ACC112 (cell line): ENCODE data around the gene AATF.

ENCODE experiments used
- H2AFZ ChIP-seq: fragments of 200-600 bp; sonication (generic); one replicate; pipeline ENCODE4 v1.6.0; 2017; ENCODE audit warnings: antibody characterized with exemption, low read length; ENCODE audit not compliant: unreplicated experiment
- H3K27ac ChIP-seq: fragments of 200-600 bp; sonication (generic); 2 replicates; pipeline ENCODE4 v1.5.1; 2014; ENCODE audit warnings: low read depth, mild to moderate bottlenecking, antibody characterized with exemption, low read length, moderate library complexity
- H3K27me3 ChIP-seq: fragments of 200-600 bp; sonication (generic); 2 replicates; pipeline ENCODE4 v1.6.1; 2014; ENCODE audit warnings: mild to moderate bottlenecking, antibody characterized with exemption, low read length, moderate library complexity, mixed read lengths; ENCODE audit not compliant: insufficient read depth
- H3K36me3 ChIP-seq: fragments of 200-600 bp; sonication (generic); 2 replicates; pipeline ENCODE4 v1.6.1; 2016; ENCODE audit warnings: mild to moderate bottlenecking, antibody characterized with exemption, low read length, moderate library complexity, mixed read lengths; ENCODE audit not compliant: insufficient read depth
- H3K4me1 ChIP-seq: fragments of 200-600 bp; sonication (generic); one replicate; pipeline ENCODE4 v1.6.1; 2016; ENCODE audit warnings: low read length, mixed read lengths; ENCODE audit not compliant: insufficient read depth, unreplicated experiment, control insufficient read depth
- H3K4me3 ChIP-seq: fragments of 200-600 bp; sonication (generic); 2 replicates; pipeline ENCODE4 v1.5.1; 2014; ENCODE audit warnings: mild to moderate bottlenecking, low read depth, low read length
- H3K79me2 ChIP-seq: fragments of 200-600 bp; sonication (generic); one replicate; pipeline ENCODE4 v1.6.0; 2016; ENCODE audit warnings: low read length; ENCODE audit not compliant: control insufficient read depth, unreplicated experiment, insufficient read depth

The AATF gene

GRCh38 chr17:37083456-37083855 is 134.7 kb downstream of the AATF start:
- H3K36me3 ChIP-seq = peaks cover 7% of the 10 kb centered on the region; the same call in 1 of the 2 replicates
- no peaks in the 10 kb centered on the region for H3K4me1 ChIP-seq
- H3K27me3 ChIP-seq = no peaks in the 10 kb centered on the region
- no peak overlapping the region for H3K4me3 ChIP-seq
- H3K27ac ChIP-seq = no peak overlapping the region
- no peaks in the 10 kb centered on the region for H3K79me2 ChIP-seq
- no peak overlapping the region for H2AFZ ChIP-seq

- H3K36me3 ChIP-seq = peaks cover 15% of the 10 kb centered on the region; the same call in 1 of the 2 replicates
- H2AFZ ChIP-seq = no peak overlapping the region
- no peak overlapping the region for H3K27ac ChIP-seq
- no peaks in the 10 kb centered on the region for H3K4me1 ChIP-seq
- H3K79me2 ChIP-seq = no peaks in the 10 kb centered on the region
- no peak overlapping the region for H3K4me3 ChIP-seq
- no peaks in the 10 kb centered on the region for H3K27me3 ChIP-seq
These were observed 135.6 kb downstream of the AATF start for GRCh38 chr17:37084372-37084771.

- no peak overlapping the region for H2AFZ ChIP-seq
- no peaks in the 10 kb centered on the region for H3K79me2 ChIP-seq
- H3K36me3 ChIP-seq = peaks cover 16% of the 10 kb centered on the region; the same call in 1 of the 2 replicates
- no peaks in the 10 kb centered on the region for H3K27me3 ChIP-seq
- H3K4me3 ChIP-seq = no peak overlapping the region
- H3K4me1 ChIP-seq = no peaks in the 10 kb centered on the region
- no peak overlapping the region for H3K27ac ChIP-seq
These were observed 137.6 kb downstream of the AATF start for GRCh38 chr17:37086334-37086733.

- no peaks in the 10 kb centered on the region for H3K4me1 ChIP-seq
These were observed 138.2 kb downstream of the AATF start for GRCh38 chr17:37086948-37087347.

GRCh38 chr17:37087683-37088082 is 138.9 kb downstream of the AATF start:
- no peak overlapping the region for H3K27ac ChIP-seq
- H3K36me3 ChIP-seq = peaks cover 16% of the 10 kb centered on the region; the same call in 1 of the 2 replicates
- no peak overlapping the region for H3K4me3 ChIP-seq
- no peaks in the 10 kb centered on the region for H3K4me1 ChIP-seq
- H2AFZ ChIP-seq = no peak overlapping the region
- H3K27me3 ChIP-seq = no peaks in the 10 kb centered on the region
- no peaks in the 10 kb centered on the region for H3K79me2 ChIP-seq

More at GRCh38 chr17:37086948-37087347, 138.2 kb downstream of the AATF start:
- Histone ChIP-seq H3K4me3 (no peak overlapping the region), H2AFZ (no peak overlapping the region), H3K27me3 (no peaks in the 10 kb centered on the region), H3K27ac (no peak overlapping the region), H3K79me2 (no peaks in the 10 kb centered on the region), H3K36me3 (peaks cover 16% of the 10 kb centered on the region; the same call in 1 of the 2 replicates)

GRCh38 chr17:37088459-37088858 is 139.7 kb downstream of the AATF start:
- Histone ChIP-seq H3K4me3 (no peak overlapping the region), H3K79me2 (no peaks in the 10 kb centered on the region), H3K36me3 (peaks cover 16% of the 10 kb centered on the region; the same call in 1 of the 2 replicates), H2AFZ (no peak overlapping the region), H3K4me1 (no peaks in the 10 kb centered on the region), H3K27ac (no peak overlapping the region), H3K27me3 (no peaks in the 10 kb centered on the region)

GRCh38 chr17:37088913-37089312 is 140.2 kb downstream of the AATF start:
- Histone ChIP-seq H3K79me2 (no peaks in the 10 kb centered on the region), H3K27ac (no peak overlapping the region), H3K36me3 (peaks cover 16% of the 10 kb centered on the region; the same call in 1 of the 2 replicates)

GRCh38 chr17:37089956-37090355 is 141.2 kb downstream of the AATF start:
- H3K27ac ChIP-seq = no peak overlapping the region

More at GRCh38 chr17:37088913-37089312, 140.2 kb downstream of the AATF start:
- no peak overlapping the region for H2AFZ ChIP-seq
- H3K27me3 ChIP-seq = no peaks in the 10 kb centered on the region
- no peaks in the 10 kb centered on the region for H3K4me1 ChIP-seq
- no peak overlapping the region for H3K4me3 ChIP-seq

GRCh38 chr17:37090941-37091340 is 142.2 kb downstream of the AATF start:
- Histone ChIP-seq H2AFZ (no peak overlapping the region), H3K4me1 (no peaks in the 10 kb centered on the region), H3K4me3 (no peak overlapping the region), H3K27me3 (no peaks in the 10 kb centered on the region), H3K79me2 (no peaks in the 10 kb centered on the region), H3K27ac (no peak overlapping the region), H3K36me3 (peaks cover 16% of the 10 kb centered on the region; the same call in 1 of the 2 replicates)

More at GRCh38 chr17:37089956-37090355, 141.2 kb downstream of the AATF start:
- Histone ChIP-seq H3K27me3 (no peaks in the 10 kb centered on the region), H3K4me1 (no peaks in the 10 kb centered on the region), H2AFZ (no peak overlapping the region), H3K79me2 (no peaks in the 10 kb centered on the region), H3K36me3 (peaks cover 16% of the 10 kb centered on the region; the same call in 1 of the 2 replicates), H3K4me3 (no peak overlapping the region)

- H3K36me3 ChIP-seq = peaks cover 13% of the 10 kb centered on the region; the same call in 1 of the 2 replicates
These were observed 143.3 kb downstream of the AATF start for GRCh38 chr17:37092071-37092470.

GRCh38 chr17:37092701-37093100 is 143.9 kb downstream of the AATF start:
- no peak overlapping the region for H3K27ac ChIP-seq
- H3K4me3 ChIP-seq = no peak overlapping the region
- no peak overlapping the region for H2AFZ ChIP-seq
- H3K79me2 ChIP-seq = no peaks in the 10 kb centered on the region
- no peaks in the 10 kb centered on the region for H3K27me3 ChIP-seq
- H3K4me1 ChIP-seq = no peaks in the 10 kb centered on the region
- H3K36me3 ChIP-seq = peaks cover 15% of the 10 kb centered on the region; the same call in 1 of the 2 replicates

More at GRCh38 chr17:37092071-37092470, 143.3 kb downstream of the AATF start:
- H3K27me3 ChIP-seq = no peaks in the 10 kb centered on the region
- H3K27ac ChIP-seq = no peak overlapping the region
- no peaks in the 10 kb centered on the region for H3K4me1 ChIP-seq
- H2AFZ ChIP-seq = no peak overlapping the region
- no peak overlapping the region for H3K4me3 ChIP-seq
- no peaks in the 10 kb centered on the region for H3K79me2 ChIP-seq
